NCI-H146 (cell line): ENCODE data around the gene FHIP1A.
A peak's percentile ranks its signal among the peaks of the same experiment; 100 is the strongest.
"Not testable (repeated sequence)": the region's sequence is repeated elsewhere in the genome, so short reads cannot be mapped to it uniquely, and the experiment has no call there.

Source experiments
- DNase-seq: peaks from one replicate; lab custom pipeline; 2025; lab: John Stamatoyannopoulos, UW

The FHIP1A gene

GRCh38 chr4:151408630-151409469 is at the start of gene FHIP1A:
TSS of gene FHIP1A (plus strand) at chr4:151409176. CDS start at chr4:151566260, 157,084 bp downstream.
- peak; percentile 72 for DNase-seq

GRCh38 chr4:151359576-151359975 is 49.4 kb upstream of the FHIP1A start:
- DNase-seq, result no peak

DNA sequence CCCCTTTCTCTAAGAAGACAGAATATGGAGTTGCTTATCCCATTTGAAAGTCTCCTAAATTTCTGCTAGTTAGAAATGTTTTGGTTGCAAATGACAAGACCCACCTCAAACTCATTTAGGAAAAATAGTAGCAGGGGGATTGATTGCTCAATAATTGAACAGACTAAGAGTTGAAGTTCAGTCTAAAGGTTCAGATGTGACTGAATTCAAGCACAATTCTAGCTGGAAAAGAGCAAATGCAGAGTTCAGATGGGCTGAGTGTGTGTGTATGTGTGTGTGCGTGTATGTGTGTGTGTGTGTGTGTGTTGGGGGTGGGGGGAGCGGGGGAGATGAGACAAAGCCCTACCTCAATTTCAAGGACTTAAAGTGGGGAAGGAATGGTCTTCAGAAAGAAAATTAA is 47.9 kb upstream of the FHIP1A start:
- no peak for DNase-seq

- DNase-seq, result no peak
Measured at GRCh38 chr4:151361966-151362365, 47.0 kb upstream of the FHIP1A start.

- DNase-seq, result peak; percentile 50
Measured at GRCh38 chr4:151362404-151363164, 46.4 kb upstream of the FHIP1A start.

DNA sequence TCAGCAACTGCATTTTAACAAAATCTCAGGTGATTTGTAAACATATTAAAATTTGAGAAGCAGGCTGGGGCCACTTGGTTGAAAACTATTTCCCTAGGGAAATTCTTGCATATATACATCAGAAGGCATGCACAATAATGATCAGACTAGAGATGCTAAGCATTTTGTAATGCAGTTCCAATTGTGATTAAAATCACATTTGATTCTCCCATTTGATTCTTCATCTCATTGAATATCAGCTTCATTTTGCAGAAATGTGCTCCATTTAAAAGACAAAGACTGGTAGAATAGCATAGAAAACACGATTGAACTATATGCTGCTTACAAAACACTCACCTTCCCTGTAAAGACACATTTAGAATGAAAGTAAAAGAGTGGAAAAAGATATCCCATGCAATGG is 32.4 kb upstream of the FHIP1A start:
- no peak for DNase-seq

DNA sequence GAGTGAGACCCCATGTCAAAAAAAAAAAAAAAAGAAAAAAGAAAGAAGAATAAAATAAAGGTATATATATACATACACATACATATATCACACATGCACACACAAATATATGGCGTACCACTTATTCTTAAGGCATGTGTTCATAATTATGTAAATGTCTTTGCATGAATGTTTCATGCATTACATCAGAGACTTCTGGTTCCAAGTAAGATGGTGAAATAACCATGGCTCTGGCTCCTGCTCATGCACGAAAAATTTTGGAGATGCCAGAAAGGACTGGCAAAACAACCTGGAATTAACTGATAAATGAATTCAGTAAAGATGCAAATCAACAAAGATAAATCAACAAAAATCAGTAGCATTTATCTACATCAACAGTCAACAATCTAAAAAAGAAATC is 19.7 kb upstream of the FHIP1A start:
- DNase-seq, result no peak

DNA sequence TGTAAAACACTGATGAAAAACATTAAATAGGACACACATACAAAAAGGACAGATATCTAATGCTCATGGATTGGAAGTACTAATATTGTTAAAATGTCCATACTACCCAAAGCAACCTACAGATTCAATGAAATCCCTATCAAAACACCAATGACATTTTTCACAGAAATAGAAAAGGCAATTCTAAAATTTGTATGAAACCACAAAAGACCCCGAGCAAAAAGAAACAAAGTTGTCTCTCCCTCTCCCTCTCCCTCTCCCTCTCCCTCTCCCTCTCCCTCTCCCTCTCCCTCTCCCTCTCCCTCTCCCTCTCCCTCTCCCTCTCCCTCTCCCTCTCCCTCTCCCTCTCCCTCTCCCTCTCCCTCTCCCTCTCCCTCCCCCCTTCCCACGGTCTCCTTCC is 19.2 kb upstream of the FHIP1A start:
- DNase-seq, result not testable (repeated sequence)

DNA sequence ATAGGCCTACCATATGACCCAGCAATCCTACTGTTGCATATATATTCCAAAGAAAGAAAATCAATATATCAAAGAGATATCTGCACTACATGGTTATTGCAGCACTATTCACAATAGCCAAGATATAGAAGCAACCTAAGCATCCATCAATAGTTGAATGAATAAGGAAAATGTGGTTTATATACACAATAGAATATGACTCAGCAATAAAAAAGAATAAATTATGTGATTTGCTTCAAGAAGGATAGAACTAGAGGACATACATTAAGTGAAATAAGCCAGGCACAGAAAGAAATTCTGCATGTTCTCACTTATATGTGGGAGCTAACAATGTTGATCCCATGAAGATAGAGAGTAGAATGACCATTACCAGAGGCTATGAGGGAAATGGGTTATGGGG is 13.1 kb upstream of the FHIP1A start:
- DNase-seq, result no peak

DNA sequence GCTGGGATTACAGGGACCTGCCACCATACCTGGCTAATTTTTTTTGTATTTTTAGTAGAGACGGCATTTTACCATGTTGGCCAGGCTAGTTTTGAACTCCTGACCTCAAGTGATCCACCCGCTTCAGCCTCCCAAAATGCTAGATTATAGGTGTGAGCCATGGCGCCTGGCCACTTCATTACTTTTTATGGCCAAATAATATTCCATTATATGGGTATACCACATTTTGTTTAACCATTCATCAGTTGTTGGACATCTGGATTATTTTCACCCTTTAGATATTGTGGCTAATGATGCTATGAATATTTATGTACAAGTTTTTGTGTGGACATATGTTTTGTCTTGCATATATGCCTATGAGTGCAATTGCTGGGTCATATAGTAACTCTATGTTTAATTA is 8.6 kb upstream of the FHIP1A start:
- no peak for DNase-seq

DNA sequence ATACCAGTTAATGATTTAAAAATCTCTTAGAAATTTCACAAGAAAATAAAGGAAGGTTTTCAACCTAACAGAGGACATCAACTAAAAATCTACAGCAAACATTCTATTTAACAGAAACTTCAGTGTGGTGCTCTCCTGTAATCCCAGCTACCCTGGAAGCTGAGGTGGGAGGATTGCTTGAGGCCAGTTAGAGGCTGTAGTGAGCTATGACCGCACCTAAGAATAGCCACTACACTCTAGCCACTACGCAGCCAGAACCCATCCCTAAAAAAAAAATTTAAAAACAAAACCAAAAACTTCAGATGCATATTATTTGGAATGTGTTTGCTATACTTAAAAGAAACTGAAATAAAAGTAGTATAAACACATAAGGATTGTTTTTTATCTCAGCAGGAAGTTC is 7.2 kb upstream of the FHIP1A start:
- no peak for DNase-seq

GRCh38 chr4:151402145-151402865 is 6.7 kb upstream of the FHIP1A start:
- DNase-seq, result no peak

- DNase-seq, result no peak
Measured at GRCh38 chr4:151403656-151404055, 5.3 kb upstream of the FHIP1A start.

DNA sequence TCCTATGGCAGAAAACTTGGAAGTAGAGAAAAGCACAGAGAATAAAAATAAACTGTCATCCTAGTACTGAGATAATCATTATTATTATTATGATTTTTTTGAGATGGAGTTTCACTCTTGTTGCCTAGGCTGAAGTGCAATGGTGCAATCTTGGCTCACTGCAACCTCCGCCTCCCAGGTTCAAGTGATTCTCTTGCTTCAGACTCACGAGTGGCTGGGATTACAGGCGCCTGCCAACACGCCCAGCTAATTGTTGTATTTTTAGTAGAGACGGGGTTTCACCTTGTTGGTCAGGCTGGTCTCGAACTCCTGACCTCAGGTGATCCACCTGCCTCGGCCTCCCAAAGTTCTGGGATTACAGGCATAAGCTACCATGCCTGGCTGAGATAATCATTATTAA is 4.2 kb upstream of the FHIP1A start:
- not testable (repeated sequence) for DNase-seq

DNA sequence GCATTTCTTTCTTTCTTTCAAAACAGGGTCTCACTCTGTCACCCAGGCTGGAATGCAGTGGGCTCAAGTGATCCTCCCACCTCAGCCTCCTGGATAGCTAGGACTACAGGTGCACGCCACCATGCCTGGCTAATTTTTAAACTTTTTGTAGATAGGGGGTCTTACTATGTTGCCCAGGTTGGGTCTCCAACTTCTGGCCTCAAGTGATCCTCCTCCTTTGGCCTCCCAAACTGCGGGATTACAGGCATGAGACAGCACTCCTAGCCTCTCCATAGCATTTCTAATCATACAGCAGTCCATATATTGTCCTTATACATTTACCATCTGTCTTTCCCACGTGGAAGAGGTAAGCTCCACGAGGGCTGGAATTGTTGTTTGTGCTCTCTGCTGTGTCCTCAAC is 2.0 kb upstream of the FHIP1A start:
- DNase-seq, result no peak

GRCh38 chr4:151407466-151408379 is 1.3 kb upstream of the FHIP1A start:
- DNase-seq, result no peak

DNA sequence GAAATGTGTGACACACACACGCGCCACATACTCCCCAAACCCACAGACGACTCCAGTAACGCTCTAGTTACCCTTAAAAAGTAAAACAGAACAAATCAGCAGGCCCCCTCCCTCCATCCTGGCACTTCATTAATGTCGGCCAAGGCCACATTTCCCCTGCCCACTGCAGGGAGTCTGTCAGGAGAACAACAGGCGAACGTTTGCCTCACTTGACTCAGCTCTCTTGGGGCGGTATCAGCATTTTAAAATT is 671 bp upstream of the FHIP1A start:
- DNase-seq, result no peak

DNA sequence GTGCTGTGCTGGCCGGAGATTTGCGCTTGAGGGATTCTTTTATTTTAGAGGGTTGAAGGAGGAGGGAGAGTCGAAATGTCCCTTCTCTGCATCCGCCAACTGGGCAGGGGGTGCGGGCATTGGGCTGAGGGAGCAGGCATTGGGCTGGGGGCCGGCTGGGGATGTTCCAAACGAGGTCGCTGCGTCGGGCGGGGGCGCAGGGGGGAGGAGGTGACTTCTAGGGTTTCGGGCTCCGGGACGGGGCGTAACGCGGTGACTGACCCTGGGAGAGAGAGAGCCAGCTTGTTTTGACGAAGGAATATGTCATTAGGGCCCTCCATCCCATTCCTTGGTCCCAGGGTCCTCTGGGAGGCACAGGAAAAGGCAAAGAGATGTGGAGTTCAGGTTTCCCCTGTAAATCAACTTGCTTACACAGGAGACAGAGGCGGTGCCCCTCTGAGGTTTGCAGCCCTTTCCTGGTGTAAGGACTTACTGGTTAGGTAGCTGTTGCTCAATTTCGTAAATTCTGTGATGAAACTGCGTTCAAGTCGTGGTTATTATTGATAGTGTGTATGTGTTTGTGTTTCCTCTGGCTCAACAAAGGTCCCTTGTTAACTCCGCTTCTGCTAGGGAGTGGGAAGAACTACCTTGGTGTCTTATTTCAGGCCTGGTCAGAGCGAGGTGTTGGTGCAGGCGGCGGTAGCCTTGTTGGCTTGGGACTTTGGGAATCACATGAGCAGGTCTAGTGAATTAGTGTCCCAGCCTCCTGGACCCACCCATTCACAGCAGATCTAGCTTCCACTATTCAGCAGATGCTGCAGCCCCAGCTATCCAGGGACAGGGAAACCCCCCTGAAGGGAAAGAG is 716 bp downstream of the FHIP1A start:
- DNase-seq, result no peak

GRCh38 chr4:151415978-151416377 is 7.0 kb downstream of the FHIP1A start:
- DNase-seq, result no peak

DNA sequence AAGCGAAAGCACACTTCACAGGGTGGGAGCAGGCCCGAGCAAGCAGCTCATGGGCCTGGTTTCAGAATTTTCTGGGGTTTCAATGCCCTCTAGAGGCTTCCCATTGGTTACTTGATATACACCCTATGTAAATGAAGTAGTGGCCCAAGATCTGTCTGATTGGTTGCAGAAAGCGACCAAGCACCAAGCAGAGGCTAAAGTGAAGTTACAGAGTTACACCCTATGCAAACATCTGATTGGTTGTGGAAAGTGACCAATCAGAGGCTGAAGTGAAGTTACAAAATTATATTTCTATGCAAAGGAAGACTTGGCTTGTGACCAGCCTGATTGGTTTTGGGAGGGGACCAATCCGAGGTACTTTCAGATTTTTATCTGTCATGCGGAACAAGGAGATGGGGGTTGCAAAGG is 8.2 kb downstream of the FHIP1A start:
- no peak for DNase-seq

DNA sequence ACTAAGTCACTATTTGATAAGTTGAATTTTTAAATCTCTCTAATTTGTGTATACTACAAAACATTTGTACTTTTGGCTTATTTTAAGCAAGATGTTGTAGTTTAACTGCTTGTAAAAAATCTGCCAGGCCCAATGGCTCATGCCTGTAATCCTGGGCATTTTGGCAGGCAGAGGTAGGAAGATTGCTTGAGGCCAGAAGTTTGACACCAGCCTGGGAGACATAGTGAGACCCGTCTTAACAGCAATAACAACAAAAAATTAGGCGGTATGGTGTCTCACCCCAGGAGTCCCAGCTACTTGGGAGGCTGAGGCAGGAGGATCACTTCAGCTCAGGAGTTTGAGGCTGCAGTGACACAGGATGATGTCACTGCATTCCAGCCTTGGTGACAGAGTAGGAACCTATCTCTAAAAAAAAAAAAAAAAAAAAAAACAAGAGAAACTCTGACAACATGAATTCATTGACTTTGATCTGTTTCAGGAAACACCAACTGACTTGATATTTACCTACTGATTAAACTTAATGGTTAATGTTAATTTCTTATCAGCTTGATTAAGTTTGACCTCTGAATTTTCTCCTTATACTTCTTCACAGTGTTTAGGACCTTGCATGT is 8.9 kb downstream of the FHIP1A start:
- DNase-seq, result no peak
